Stimulated activated CD4-positive, alpha-beta T cell treated with anti-CD3 and anti-CD28 coated beads, Interleukin-2, amount 100 ng/mL, for 24 hours (primary cell): Measurements from ENCODE around the gene IL1RL2.
A peak's percentile ranks its signal among the peaks of the same experiment; 100 is the strongest.

ENCODE experiments used
- DNase-seq, 2 donors: peaks; one replicate each; pipeline ENCODE4 v3.0.0-alpha.2; 2020

The IL1RL2 gene

DNA sequence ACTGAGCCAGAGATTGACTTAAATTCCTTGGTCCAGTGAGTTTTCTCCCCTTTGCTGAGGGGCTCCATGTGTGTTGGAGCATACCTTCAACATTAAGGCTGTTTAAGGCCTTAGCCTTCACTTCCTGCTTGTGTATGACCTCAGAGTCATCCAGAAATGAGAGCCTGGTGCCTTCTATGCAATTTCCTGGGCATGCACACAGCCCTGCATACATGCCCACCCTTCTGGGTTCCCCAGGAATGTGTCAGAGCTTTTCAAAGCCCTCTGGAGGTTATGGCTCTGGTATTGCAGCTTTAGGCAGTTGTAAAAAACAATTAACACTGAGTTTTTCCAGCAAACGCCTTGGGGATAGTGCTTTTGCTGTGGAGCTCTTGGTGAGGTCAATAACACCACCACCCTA lies 27.5 kb upstream of the IL1RL2 start:
- DNase-seq, result no peak

DNA sequence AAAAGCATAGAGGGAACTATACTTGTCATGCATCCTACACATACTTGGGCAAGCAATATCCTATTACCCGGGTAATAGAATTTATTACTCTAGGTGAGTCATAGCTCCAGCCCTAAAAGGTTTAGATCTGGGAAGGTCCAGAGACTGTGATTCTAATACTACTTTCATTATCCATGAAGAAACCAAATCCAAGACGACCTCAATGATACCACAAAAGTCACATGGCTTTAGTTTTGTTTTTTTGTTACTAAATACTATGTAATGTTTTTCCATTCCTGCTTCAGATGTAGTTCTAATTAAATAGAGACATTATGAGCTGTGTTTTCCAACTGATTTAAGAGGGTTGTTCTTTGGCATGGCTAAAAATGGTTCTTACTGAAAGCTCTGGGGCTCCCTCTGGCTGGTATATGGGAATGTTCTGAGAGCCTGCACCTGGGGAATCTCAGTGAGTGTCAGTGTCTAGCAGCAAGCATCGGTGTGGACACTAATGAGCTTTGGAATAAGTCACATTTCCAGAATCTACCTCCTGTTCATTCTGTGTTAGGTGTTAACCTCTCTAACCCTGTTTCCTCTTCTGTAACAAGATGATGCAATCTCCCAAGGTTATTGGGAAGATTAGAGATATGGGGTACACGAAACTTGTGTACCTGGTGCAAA lies 20.5 kb upstream of the IL1RL2 start:
- no peak for DNase-seq

DNA sequence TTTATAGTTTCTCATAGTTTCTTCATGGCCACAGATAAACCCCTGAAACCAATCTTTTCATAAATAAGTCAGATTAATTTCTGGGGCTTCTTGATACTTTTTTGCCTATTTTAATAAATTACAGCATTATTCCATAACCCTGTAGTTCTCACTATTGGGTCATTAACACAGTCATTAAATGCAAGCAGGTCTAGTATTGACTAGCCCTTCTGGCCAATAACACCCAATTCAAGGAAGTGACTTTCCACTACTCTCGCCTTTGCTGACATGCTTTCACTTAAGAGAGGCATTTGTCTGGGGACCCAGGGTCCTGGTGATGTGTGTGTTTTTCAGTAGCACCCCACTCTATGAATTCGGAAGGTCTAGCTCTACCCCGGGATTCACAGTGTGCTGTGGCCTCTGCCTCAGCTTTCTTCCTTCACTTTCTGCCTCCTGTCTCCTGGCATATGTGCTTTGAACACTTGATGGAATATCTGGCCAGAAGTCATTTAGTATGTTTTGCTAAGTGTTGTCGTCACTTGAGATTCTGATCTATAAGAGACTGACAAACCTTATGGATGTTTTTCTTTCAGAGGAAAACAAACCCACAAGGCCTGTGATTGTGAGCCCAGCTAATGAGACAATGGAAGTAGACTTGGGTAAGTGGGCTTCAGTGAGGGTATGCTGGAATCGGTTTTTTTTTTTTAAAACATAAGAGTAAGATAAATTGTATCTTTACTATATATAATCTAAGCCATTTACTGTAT lies 18.6 kb upstream of the IL1RL2 start:
- no peak for DNase-seq

DNA sequence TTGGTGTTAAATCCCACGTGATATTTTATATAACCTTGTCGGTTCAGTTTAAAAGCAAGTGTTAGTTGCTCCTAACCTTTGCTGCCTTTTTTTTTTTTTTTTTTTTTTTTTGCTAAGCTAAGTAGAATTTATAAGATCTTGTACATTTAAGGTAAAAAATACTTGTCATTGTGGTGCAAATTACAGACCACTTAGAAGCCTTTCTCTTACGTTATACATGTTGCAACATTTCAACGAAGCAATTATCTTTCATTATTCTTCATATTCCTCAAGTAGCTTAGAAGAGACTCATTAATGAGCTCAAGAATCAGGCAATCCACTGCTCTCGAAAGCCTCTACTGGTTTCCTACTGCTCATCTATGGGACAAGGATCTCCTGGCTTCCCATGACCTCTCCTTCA lies 14.9 kb upstream of the IL1RL2 start:
- DNase-seq, result no peak

DNA sequence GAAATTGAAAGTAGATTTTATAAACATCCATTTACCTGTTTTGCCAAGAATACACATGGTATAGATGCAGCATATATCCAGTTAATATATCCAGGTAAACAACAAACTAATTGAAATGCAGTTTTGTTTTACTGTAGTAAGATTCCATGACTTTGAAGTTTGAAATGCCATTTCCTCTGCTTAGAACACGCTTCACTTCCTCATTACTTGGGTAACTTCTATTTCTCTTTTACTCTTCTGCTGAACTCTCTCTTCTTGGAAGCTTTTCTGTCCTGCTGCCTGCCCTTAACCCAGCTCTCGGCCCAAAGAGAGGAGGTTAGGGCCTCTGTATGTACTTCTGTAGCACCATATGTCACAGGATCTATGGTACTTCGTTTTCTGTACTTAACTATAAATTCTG lies 14.1 kb upstream of the IL1RL2 start:
- no peak for DNase-seq

DNA sequence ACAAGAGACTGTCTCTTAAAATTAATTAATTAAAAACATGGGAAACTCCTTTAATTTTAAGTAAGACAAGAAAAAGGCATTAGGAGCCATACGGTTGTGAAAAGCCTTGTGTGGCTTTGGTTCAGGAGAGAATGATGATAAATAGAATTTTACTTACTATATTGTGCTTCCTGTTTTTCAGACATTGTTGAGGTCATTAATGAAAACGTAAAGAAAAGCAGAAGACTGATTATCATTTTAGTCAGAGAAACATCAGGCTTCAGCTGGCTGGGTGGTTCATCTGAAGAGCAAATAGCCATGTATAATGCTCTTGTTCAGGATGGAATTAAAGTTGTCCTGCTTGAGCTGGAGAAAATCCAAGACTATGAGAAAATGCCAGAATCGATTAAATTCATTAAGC lies 10.7 kb upstream of the IL1RL2 start:
- DNase-seq, result no peak

DNA sequence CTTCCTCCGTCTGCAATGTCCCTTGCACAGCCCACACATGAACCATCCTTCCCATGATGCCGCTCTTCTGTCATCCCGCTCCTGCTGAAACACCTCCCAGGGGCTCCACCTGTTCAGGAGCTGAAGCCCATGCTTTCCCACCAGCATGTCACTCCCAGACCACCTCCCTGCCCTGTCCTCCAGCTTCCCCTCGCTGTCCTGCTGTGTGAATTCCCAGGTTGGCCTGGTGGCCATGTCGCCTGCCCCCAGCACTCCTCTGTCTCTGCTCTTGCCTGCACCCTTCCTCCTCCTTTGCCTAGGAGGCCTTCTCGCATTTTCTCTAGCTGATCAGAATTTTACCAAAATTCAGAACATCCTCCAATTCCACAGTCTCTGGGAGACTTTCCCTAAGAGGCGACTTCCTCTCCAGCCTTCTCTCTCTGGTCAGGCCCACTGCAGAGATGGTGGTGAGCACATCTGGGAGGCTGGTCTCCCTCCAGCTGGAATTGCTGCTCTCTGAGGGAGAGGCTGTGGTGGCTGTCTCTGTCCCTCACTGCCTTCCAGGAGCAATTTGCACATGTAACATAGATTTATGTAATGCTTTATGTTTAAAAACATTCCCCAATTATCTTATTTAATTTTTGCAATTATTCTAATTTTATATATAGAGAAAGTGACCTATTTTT lies 8.9 kb upstream of the IL1RL2 start:
- no peak for DNase-seq

DNA sequence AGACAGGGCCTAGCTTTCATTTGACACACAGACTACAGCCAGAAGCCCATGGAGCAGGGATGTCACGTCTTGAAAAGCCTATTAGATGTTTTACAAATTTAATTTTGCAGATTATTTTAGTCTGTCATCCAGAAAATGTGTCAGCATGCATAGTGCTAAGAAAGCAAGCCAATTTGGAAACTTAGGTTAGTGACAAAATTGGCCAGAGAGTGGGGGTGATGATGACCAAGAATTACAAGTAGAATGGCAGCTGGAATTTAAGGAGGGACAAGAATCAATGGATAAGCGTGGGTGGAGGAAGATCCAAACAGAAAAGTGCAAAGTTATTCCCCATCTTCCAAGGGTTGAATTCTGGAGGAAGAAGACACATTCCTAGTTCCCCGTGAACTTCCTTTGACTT lies 7.8 kb upstream of the IL1RL2 start:
- DNase-seq, result no peak

DNA sequence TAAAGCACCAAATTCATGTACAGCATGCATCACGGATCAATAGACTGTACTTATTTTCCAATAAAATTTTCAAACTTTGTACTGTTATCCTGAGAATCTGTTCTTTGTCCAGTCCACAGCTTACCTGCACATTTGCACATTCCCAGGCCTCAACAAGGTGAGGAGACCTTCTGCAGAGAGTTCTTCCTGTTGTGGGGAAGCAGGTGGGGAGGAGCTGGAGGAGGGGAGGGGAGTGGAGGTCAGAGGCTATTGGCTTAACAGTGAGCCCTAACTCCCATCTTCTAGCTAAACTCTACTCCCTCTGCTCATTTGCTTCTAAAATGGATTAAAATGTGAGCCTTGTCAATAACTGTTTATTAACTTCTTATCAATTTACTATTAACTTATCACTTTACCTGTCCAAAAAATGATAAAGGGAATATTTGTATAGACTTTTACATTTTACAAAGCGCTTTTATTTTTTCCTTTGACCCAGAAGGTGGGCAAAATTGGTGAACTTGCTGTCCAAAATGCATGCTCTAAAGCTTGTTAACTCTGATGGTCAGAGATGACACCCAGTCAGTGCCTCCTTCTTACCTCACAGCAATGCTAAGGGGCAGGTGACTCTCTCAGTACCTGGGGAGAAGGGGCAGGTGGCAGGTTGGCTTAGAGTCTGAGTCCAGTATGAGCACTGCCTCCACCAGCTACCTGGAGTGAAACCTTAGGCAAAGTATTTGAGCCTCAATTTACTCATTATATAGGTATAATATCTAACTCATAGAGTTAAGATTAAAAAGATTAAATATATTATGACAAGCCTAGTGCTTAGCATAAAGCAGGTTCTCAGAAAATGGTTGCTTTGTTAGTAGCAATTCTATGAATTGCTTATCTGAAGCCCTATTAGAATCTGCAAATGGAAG lies 6.8 kb upstream of the IL1RL2 start:
- DNase-seq, result no peak

DNA sequence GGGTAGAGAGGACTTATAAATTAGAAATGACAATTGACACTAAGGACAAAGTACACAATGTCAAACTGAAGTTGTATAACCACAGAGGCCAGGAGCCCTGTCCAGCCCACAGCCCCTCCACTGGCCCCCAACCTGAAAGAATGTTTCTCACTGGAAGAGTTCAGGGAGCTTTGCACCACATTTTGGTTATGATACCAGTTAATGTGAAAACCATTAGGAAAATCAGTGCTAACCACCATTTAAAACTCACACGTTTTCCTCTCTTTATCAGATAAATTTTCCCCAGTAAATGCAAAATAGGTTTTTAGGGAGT lies 6.2 kb upstream of the IL1RL2 start:
- no peak for DNase-seq

DNA sequence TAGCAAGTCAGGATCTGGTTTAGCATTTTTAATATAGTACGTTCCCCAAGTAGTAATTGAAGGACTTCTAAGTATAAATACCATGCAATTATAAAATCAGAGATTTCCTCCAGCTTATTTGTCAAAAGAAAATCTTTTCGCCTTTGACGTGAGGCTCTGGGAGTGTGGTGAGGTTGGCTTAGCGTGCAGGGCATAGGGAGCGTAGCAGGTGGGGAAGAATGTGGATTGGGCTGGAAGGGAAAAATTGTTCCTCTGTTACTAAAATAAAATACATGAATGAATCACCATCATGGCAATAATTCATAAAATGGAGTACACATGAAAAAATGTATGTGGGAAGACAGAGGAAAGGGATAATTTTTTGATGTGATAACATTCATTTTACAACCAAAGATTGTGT lies 5.4 kb upstream of the IL1RL2 start:
- DNase-seq, result no peak

DNA sequence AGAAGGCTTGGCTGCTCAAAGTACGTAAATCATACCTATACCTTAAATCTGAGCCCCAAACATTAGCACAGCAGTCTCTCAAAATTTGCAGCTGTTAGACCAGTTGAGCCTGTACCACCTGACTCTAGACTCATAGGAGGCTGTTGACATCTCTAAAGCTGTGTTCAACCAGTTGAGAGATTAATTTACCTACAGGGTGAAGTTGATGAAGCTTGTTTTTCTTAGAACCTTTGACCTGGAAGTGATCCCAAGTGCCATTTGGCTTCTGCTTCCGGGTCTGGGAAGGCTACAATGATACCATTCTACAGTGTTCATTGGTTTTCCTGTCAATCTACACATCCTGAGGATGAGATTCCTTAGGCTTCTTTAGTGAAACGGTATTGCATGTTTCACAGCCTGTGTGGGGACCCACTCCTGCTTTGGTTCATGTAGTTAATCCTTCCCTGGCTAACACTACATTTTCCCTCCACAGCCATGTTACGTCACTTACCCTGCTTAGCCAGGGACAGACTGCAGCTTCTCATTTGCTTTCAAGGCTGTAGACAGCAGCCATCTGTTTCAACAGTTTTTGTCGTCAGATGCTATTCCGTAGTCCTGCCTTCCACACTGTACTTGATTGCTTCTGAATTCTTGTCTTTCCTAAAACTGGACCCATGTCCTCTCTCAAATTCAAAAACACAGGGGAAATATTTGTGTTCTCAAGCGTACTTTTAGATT lies 4.7 kb upstream of the IL1RL2 start:
- DNase-seq, result no peak

DNA sequence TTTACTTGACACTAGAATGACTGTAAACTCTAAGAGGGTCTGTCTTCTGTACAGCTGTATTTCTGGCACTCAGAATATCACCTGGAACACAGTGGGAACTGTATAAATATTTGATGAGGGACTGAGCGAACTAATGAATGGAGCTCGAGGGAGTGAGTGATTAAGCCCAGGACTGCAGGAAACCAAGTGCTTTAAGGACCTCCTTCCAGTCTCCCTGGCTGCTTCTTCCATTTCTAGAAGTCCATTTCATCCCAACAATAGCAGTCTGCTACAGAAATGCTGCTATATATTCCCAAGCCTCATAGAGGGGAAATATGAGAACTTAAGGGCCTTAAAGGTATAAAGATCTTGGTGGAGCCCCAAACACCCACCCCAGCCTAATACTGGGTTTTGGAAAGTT lies 2.8 kb upstream of the IL1RL2 start:
- no peak for DNase-seq

DNA sequence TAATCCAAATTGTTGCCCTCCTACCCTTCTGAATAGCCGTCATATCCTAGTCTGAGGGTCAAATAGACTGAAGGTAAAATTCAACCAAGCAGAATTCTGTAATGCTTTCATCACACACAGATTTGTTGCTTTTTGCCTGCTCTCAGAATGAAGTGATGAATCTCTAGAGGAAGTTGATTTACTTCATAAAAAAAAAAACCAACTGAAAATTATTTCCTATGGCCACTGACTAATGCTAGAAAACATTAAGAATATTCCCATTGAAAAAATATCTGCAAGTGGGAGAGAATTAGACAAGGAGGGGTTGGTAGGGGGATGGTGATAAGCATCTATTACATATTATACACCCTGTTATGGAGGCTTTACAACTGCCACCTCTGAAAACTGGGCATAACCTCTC lies 2.3 kb upstream of the IL1RL2 start:
- DNase-seq, result no peak

DNA sequence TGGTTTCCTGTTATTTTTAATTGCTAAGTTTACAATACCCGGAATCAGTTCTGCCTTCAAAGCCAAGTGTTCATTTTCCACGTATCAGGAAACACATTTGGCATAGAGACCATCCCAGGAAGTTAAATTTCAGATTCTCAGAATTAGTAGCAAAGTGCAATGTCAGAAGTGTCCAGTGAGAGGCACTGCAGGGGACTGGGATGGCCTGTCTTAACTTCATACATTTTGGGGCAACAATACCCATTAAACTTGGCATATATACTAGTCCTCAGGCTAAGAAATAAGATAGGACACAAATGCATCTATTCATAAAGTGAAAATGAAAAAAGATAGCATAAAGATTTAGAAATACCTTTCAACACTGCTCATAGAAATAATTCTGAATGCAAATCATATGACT lies 1.5 kb upstream of the IL1RL2 start:
- DNase-seq, result peak in 1 of 2 donors; percentile 29

DNA sequence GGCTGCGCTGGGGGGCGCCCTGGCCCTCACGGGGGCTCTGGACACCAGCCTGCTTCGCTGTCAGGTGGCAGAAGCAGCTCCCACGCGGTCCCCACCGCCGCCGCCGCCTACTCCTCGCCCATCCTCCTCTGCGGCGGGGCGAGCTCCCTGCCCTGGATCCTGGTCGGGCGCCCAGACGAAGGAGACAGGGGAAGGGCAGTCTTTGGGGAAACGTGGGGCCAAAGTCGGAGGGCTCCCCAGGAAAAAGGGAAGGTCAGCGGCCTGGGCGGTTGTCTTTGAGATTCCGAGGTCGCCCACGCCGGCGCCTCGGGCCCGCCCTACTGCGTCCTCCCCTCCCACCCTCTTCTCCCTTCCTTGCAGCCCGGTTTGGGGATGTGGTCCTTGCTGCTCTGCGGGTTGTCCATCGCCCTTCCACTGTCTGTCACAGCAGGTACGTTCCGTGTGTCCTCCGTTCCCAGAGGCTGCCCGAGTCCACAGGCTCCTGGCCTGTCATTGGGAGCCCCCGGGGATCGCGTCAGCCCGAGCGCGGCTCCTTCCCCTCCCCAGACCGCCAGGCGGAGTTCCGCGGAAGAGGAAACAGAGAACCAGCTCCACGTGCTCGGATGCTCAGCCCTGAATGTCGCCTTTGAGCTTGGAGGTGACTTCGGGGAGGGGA lies 800 bp downstream of the IL1RL2 start:
- peak; percentile 59 to 67 for DNase-seq

DNA sequence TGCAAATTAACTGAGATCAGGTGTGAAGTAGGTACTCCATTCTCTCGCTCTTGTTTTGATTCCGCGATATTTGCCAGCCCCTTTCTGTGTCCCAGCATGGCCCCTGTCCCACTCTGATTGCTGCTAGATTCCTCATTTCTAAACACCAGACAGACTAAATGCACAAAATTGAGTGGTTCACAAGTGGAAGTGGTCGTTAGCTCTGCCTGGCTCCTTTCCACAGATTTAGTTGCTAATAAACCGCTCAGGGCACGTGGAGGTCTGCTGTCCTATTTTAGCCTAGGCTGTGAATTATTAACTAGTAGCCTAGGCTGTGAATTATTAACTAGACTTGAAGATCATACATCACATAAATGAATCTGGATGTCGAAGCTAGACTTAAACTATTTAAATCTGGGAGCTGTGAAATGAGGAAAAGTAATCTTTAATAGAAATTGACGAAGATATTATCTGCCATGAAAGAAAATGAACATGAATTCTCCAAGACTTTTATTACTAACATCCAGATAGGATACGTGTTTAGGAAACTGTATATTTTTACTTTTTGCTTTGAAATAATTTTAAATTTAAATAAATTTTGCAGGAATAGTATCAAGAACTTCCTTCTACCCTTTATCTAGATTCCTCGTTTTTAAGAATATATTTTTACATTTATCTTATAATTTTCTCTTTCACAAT lies 3.7 kb downstream of the IL1RL2 start:
- DNase-seq, result no peak

DNA sequence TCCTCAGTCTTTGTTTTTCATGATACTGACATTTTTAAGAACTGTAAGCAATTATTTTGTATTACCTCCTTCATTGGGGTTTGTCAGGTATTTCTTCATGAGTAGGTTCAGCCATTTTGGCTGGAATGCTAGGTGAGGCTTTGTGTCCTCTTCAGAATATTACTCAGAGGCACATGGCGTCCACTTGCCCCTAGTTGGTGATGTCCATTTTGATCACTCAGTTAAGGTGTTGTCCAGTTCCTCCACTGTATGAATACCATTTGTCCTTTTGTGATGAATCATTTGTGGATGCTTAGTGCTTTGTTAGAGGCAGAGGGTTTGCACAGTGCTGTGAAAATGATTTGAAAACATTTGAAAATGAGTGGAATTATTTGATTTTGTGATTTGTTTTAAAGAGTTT lies 4.7 kb downstream of the IL1RL2 start:
- no peak for DNase-seq

DNA sequence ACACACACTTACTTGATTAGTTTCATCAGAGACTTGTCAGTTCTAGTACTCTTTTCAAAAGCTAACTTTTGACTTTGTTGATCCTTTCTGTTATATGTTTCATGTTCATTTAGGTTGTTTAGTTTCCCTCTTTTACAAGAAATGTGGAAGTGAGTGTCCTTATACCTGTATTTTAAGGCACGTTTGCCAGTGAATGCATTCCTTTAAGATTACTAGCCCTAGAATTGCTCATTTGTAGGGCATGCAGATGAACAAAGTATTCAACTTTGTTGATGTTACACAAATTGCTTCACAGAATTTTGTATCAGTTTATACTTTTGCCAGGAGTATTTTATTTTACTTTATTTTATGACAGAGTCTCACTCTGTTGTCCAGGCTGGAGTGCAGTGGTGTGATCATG lies 6.3 kb downstream of the IL1RL2 start:
- no peak for DNase-seq

DNA sequence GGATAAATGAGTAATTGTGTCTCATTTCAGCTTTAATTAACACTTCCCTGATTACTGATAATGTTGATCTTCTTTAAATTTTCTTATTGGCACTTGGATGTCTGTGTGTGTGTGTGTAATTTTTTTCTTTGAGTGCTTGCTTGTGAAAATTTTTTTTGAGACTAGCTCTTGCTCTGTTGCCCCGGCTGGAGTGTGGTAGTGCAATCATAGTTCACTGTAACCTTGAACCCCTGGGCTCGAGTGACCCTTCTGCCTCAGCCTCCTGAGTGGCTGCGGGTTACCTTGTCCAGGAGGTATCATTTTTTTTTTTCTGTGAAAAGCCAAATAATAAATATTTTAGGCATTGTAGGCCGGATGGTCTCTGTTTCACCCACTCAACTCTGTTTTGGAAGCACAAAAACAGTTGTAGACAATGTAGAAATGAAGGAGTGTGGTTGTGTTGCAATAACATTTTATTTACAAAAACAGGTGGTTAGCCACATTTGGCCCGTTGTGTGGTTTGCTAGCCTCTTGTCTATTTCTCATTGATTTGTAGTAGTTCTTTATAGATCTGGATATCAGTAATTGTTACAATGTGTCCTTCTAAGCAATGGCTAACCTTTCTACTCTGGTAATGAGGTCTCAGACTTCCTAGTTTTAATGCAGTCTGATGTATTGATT lies 7.9 kb downstream of the IL1RL2 start:
- DNase-seq, result no peak
